ENCODE data around the gene DOK6.

GRCh38 chr18:69480460-69480859 lies 79.8 kb downstream of the DOK6 start:
- TF ChIP-seq CTCF (IDR thresholded peaks at IDR 0.05) (no peak), EP300 (IDR thresholded peaks at IDR 0.05; ENCODE audit: low read depth) (no peak), POLR2A (IDR thresholded peaks at IDR 0.05) (no peak), POLR2AphosphoS5 (IDR thresholded peaks at IDR 0.05) (no peak)

Measured in transverse colon (tissue), 4 donors.